Bronchial epithelial cell (primary cell): Measurements from ENCODE around the gene KCTD2. TPM values are rescaled to one million over a fixed set of nuclear protein-coding genes. Genes with fewer than 3 reads are reported as not detected.
"Not testable (repeated sequence)": the region's sequence is repeated elsewhere in the genome, so short reads cannot be mapped to it uniquely, and the experiment has no call there.

Experiments
- DNase-seq: peaks from one replicate; pipeline ENCODE4 v3.0.0-alpha.2; 2010; ENCODE audit warnings: low read depth
- FAIRE-seq: peaks from 2 replicates; lab custom pipeline; 2011; peaks lifted over from hg19 to GRCh38; lab: Jason Lieb, UNC
- H3K27me3 ChIP-seq: 2 replicates; pipeline ENCODE4 v1.5.1; 2011; ENCODE audit warnings: low read length; ENCODE audit not compliant: control insufficient read depth, insufficient read depth
- H3K36me3 ChIP-seq: 2 replicates; pipeline ENCODE4 v1.5.1; 2011; ENCODE audit warnings: low read length; ENCODE audit not compliant: control insufficient read depth, insufficient read depth
- H3K4me3 ChIP-seq: 2 replicates; pipeline ENCODE4 v1.5.1; 2011; ENCODE audit warnings: mild to moderate bottlenecking, low read depth, low read length, control low read depth
- total RNA-seq: library from RNA; depleted of rRNA; stranded (reverse); fragments of >200 nt; gene quantifications from 2 replicates; pipeline ENCODE4 v1.2.1, GENCODE V29; 2014
- TF ChIP-seq, protein P1 (sequence below): IDR thresholded peaks from 2 replicates; pipeline ENCODE4 v1.5.1; 2011; ENCODE audit warnings: mild to moderate bottlenecking, moderate library complexity, low read length, control low read depth, inconsistent platforms; ENCODE audit not compliant: insufficient read depth, severe bottlenecking

KCTD2 gene
- total RNA-seq, 1 donor from 2014 or later = 5.0 TPM

DNA sequence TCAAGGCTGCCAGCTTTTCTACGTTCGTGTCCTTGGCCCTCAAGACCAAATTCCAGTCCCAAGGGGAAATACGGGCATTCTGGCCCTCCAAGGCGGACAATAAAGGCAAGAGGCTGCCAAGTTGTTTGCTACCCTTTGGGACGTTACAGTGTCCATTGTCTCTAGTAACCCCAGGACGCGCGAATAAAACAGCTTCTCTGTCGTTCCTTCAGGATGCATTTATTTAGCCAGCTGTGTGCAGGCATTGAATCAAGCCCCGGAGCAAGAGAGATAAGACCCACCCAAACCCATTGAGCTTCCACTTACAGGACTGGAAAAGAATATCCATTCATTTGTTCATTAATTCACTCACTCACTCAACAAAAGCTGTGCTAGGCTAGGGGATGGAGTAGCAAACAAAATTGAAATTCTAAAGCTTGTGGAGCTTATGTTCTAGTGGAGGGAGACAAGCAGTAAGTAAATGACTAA lies 33.9 kb upstream of the KCTD2 start:
- DNase-seq (no peak), FAIRE-seq (no peak)
- no peaks in the 10 kb centered on the region for H3K27me3 ChIP-seq
- peak overlapping the region; percentile 98 for H3K4me3 ChIP-seq
- peaks cover 2% of the 10 kb centered on the region for H3K36me3 ChIP-seq
- TF ChIP-seq, protein P1, sequence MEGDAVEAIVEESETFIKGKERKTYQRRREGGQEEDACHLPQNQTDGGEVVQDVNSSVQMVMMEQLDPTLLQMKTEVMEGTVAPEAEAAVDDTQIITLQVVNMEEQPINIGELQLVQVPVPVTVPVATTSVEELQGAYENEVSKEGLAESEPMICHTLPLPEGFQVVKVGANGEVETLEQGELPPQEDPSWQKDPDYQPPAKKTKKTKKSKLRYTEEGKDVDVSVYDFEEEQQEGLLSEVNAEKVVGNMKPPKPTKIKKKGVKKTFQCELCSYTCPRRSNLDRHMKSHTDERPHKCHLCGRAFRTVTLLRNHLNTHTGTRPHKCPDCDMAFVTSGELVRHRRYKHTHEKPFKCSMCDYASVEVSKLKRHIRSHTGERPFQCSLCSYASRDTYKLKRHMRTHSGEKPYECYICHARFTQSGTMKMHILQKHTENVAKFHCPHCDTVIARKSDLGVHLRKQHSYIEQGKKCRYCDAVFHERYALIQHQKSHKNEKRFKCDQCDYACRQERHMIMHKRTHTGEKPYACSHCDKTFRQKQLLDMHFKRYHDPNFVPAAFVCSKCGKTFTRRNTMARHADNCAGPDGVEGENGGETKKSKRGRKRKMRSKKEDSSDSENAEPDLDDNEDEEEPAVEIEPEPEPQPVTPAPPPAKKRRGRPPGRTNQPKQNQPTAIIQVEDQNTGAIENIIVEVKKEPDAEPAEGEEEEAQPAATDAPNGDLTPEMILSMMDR = no peak

DNA sequence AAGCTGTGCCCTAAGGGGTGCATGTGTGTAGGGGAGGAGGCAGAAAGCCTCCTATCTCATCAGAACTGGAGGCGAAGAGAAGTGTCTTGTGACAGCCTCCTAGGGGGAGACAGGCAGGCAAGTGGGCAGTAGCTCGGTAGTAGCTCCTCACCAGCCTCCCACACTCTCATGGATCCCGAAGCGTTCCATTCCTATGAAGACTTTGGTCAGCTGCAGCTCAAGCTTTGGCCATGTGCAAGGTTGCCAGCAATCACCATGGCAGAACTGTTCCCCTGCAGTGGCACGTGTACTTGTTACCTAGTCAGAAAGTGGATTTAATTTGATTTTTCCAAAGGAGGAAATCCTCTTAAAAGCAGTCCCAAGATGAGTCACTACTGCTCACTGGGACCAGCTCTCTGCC lies 27.9 kb upstream of the KCTD2 start:
- peaks cover 13% of the 10 kb centered on the region for H3K36me3 ChIP-seq
- TF ChIP-seq, protein P1 = no peak
- FAIRE-seq = no peak
- H3K27me3 ChIP-seq = no peaks in the 10 kb centered on the region
- no peak for DNase-seq
- no peak overlapping the region for H3K4me3 ChIP-seq

DNA sequence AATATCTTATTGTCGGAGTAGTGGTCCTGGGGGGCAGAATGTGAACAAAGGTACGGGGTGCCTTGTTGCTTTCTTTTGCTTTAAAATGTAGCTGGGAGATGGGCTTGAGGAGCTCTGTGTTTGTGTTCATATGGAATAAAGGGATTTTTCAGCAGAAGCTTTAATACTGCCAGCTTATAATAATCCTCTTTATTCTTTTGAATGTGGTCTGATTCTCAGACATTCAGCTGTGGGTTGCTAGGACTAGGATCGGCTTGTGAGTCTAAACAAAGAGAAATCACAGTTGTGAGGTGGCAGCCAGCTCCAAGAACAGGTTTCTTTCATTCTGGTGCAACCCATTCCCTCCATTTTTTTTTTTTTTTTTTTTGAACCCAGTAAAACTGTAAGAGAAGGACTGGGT lies 27.3 kb upstream of the KCTD2 start:
- TF ChIP-seq, protein P1 = no peak
- FAIRE-seq (no peak), DNase-seq (no peak)
- Histone ChIP-seq H3K27me3 (no peaks in the 10 kb centered on the region), H3K36me3 (peaks cover 13% of the 10 kb centered on the region), H3K4me3 (no peak overlapping the region)

DNA sequence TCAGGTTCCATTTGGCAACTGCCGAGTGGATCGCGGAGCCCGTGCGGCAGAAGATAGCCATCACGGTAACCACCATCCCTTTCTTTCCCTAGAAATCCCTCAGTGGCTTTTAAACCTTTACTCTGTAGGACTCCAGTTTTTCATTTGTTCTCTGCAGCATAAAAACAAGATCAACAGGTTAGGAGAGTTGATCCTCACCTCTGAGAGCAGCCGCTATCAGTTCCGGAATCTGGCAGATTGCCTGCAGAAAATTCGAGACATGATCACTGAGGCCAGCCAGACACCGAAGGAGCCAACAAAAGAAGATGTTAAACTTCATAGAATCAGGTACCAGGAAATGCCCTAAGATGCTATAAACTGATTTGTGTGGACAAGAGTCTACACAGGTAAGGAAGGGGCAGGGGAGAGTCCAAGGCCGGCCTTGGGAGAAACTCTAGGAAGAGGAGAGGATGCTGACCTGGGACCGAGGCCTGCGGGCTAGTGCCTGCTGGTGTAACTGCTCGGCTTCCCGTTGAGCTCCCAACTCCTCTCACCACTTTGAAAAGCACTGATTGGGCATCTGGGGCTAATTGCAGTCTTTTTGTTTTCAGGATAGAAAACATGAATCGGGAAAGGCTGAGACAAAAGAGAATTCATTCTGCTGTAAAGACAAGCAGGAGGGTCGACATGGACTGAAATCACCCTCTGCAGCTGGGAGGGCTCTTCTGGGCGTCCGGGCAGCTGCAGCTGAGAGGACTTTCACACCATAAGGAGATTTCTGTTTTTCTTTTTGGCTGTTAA lies 26.5 kb upstream of the KCTD2 start:
- Histone ChIP-seq H3K27me3 (no peaks in the 10 kb centered on the region), H3K4me3 (no peak overlapping the region), H3K36me3 (peaks cover 13% of the 10 kb centered on the region)
- TF ChIP-seq, protein P1 = no peak
- no peak for FAIRE-seq
- DNase-seq = no peak

DNA sequence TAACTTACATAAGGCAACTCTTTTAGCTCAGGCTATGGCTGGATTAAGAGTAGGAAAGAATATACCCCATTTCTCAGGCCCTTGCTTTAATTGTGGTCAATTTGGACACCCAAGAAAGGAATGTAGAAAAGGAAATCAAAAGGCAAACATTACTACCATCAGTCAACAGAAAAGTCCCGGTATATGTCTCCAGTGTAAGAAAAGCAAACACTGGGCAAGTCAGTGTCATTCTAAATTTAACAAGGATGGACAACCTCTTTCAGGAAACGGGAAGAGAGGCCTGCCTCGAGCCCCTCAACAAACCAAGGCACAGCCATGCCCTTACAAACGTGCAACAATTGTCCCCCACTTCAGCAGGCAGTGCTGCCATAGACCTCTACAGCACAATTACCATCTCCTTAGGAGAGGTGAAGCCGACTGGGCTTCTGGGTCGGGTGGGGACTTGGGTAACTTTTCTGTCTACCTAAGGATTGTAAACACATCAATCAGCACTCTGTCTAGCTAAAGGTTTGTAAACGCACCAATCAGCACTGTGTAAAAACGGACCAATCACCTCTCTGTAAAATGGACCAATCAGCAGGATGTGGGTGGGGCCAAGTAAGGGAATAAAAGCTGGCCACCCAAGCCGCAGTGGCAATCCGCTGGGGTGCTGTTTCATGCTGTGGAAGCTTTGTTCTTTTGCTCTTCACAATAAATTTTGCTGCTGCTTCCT lies 22.2 kb upstream of the KCTD2 start:
- no peaks in the 10 kb centered on the region for H3K27me3 ChIP-seq
- H3K36me3 ChIP-seq = peaks cover 8% of the 10 kb centered on the region
- no peak for DNase-seq
- FAIRE-seq = no peak
- TF ChIP-seq, protein P1 = no peak
- no peak overlapping the region for H3K4me3 ChIP-seq

DNA sequence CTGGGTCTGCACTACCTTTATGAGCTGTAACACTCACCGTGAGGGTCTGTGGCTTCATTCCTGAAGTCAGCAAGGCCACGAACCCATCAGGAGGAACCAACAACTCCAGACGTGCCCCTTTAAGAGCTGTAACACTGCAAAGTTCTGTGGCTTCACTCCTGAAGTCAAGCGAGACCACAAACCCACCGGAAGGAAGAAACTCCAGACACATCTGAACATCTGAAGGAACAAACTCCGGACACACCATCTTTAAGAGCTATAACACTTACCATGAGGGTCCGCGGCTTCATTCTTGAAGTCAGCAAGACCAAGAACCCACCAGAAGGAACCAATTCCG lies 21.7 kb upstream of the KCTD2 start:
- DNase-seq, H3K27me3 ChIP-seq, H3K36me3 ChIP-seq, FAIRE-seq, H3K4me3 ChIP-seq: not testable (repeated sequence)

DNA sequence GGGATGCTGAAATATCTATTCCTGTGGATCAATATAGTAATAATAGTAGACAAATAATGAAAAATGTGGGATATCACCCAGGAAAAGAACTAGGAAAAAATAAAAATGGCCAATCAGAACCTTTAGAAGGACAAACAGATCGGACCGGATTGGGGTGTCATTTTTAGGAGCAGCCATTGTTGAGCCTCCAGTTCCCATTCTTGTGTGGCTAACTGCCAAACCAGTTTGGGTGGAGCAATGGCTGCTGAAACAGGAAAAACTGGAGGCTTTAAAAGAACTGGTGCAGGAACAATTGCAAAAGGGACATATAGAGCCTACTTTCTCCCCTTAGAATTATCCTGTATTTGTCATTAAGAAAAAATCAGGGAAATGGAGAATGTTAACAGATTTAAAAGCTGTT lies 20.4 kb upstream of the KCTD2 start:
- H3K27me3 ChIP-seq, H3K36me3 ChIP-seq, FAIRE-seq, H3K4me3 ChIP-seq: not testable (repeated sequence)
- peak; percentile 23 for DNase-seq
